ENCODE results near the gene DDX24.

DDX24 gene

GRCh38 chr14:94051115-94051514 lies 29.9 kb downstream of the DDX24 start:
- FAIRE-seq (no peak), DNase-seq (ENCODE audit: extremely low spot score, insufficient read length, low read depth) (no peak)

- no peak for FAIRE-seq
- no peak for DNase-seq (ENCODE audit: extremely low spot score, insufficient read length, low read depth)
Measured at GRCh38 chr14:94050231-94050880, 30.6 kb downstream of the DDX24 start.

GRCh38 chr14:94049625-94050023 lies 31.4 kb downstream of the DDX24 start:
- FAIRE-seq (no peak), DNase-seq (ENCODE audit: extremely low spot score, insufficient read length, low read depth) (no peak)

- DNase-seq (ENCODE audit: extremely low spot score, insufficient read length, low read depth) (no peak), FAIRE-seq (no peak)
Measured at GRCh38 chr14:94048691-94049624, 32.0 kb downstream of the DDX24 start.

GRCh38 chr14:94047581-94047980 lies 33.4 kb downstream of the DDX24 start:
- DNase-seq (ENCODE audit: extremely low spot score, insufficient read length, low read depth) (no peak), FAIRE-seq (no peak)

GRCh38 chr14:94046696-94047250 lies 34.2 kb downstream of the DDX24 start:
- no peak for FAIRE-seq
- DNase-seq (ENCODE audit: extremely low spot score, insufficient read length, low read depth) = no peak

GRCh38 chr14:94045563-94046345 lies 35.2 kb downstream of the DDX24 start:
- FAIRE-seq = no peak
- DNase-seq (ENCODE audit: extremely low spot score, insufficient read length, low read depth) = no peak

GRCh38 chr14:94045101-94045500 lies 35.9 kb downstream of the DDX24 start:
- no peak for DNase-seq (ENCODE audit: extremely low spot score, insufficient read length, low read depth)
- FAIRE-seq = no peak

GRCh38 chr14:94044476-94045091 lies 36.4 kb downstream of the DDX24 start:
- DNase-seq (ENCODE audit: extremely low spot score, insufficient read length, low read depth) = no peak
- FAIRE-seq = no peak

GRCh38 chr14:94043756-94044475 lies 37.1 kb downstream of the DDX24 start:
- no peak for FAIRE-seq

GRCh38 chr14:94043111-94043755 lies 37.8 kb downstream of the DDX24 start:
- DNase-seq (ENCODE audit: extremely low spot score, insufficient read length, low read depth) = no peak
- no peak for FAIRE-seq

More at GRCh38 chr14:94043756-94044475, 37.1 kb downstream of the DDX24 start:
- DNase-seq (ENCODE audit: extremely low spot score, insufficient read length, low read depth) = no peak

- DNase-seq (ENCODE audit: extremely low spot score, insufficient read length, low read depth) = no peak
- FAIRE-seq = no peak
Measured at GRCh38 chr14:94042433-94043091, 38.4 kb downstream of the DDX24 start.

- no peak for FAIRE-seq
- no peak for DNase-seq (ENCODE audit: extremely low spot score, insufficient read length, low read depth)
Measured at GRCh38 chr14:94041551-94042346, 39.3 kb downstream of the DDX24 start.

- FAIRE-seq = no peak
Measured at GRCh38 chr14:94040796-94041195, 40.2 kb downstream of the DDX24 start.

GRCh38 chr14:94040247-94040646 lies 40.8 kb downstream of the DDX24 start:
- no peak for DNase-seq (ENCODE audit: extremely low spot score, insufficient read length, low read depth)
- FAIRE-seq = no peak

More at GRCh38 chr14:94040796-94041195, 40.2 kb downstream of the DDX24 start:
- no peak for DNase-seq (ENCODE audit: extremely low spot score, insufficient read length, low read depth)

GRCh38 chr14:94038921-94039629 lies 41.9 kb downstream of the DDX24 start:
- DNase-seq (ENCODE audit: extremely low spot score, insufficient read length, low read depth) (no peak), FAIRE-seq (no peak)

- DNase-seq (ENCODE audit: extremely low spot score, insufficient read length, low read depth) = no peak
- FAIRE-seq = no peak
Measured at GRCh38 chr14:94038510-94038909, 42.5 kb downstream of the DDX24 start.
